SH-SY5Y (cell line): ENCODE measurements around the gene ZNF22.

Experiments
- GATA2 ChIP-seq: IDR thresholded peaks from 2 replicates; pipeline ENCODE4 v1.6.1; 2011; ENCODE audit warnings: mild to moderate bottlenecking, low read depth, low read length
- GATA3 ChIP-seq: IDR thresholded peaks from 2 replicates; pipeline ENCODE4 v1.6.1; 2011; ENCODE audit warnings: low read depth, mild to moderate bottlenecking, low read length, moderate library complexity

Gene ZNF22

DNA sequence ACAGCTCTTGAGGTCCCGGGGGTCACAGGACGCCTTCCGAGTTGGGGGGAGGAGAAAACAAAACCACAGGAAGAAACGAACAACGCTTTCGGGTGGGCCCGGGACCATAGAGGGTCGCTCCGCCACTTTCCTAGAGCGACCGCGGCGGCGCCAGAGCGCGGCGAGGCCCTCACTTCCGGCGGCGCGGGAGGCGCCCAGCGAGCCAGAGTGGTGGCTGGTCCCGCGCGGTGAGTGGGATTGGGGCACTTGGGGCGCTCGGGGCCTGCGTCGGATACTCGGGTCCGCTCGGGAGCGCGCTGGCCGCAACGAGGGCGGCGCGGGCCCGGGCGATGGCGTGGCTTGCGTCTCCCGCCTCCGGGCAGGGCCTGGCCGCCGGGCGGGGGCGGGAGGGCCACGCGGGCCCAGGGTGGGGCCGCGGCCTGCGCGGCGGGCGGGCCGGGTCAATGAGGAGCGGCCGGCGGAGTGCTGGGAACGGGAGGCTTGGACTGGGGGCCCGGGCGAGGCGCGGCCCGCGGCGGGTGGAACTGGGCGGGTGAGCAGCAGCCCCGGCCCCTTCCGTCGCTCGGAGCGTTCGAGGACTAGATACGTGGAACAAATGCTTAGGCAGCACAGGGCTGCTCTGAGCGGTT, at the start of gene ZNF22:
Gene ZNF22, plus strand, starts transcription at position 172 of the 629 bp plus-strand sequence. CDS start 2,446 bp downstream, outside the sequence.
- TF ChIP-seq GATA2 (no peak), GATA3 (no peak)

DNA sequence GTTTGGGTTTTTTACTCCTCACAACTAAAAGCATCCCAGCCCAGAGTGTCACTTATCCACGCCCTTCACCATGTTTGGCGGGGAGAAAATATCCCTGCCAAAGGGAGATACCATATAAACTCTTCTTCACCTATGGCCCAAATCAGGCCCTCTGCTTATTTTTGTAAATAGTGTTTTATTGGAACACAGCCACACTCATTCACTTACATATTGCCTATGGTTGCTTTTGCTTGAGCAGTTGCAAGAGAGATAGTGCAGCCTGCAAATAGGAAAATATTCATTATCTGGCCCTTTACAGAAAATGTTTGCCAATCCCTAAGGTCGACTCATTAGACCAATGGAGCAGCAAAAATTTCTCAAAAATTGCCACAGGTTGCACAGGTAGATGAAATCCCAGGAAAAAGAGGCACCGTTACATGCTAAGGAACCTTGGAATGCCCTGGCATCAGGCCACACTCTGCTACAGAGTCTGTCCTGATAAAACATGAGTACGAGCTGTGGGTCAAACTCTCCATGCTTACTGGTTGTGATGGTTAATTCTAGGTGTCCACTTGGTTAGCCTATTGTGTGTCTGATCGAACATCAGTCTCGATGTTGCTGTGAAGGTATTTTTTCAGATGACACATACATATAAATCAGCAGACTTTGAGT, 49.0 kb upstream of the ZNF22 start:
- TF ChIP-seq GATA3 (no peak), GATA2 (no peak)

DNA sequence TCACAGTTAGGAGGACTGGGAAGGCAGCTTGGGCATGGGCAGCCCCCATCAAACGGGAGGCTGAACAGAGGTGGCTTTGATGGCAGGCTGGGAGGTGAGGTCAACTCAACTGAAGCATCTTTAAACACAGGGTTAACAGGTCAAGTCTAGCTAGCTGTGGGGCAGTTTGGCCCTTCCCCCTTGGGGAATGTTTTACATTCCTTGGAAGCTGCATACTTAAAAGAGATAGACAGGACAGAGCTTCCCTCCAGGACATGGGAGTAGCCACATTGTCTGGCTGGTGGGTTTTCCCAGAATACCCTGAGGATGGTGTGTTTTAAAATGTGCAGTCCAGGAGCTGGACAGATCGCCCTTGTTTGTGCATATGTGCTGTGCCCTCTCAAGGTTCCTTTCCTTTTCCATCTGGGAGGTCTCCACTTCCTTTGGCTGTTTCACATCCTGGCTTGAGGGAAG, 47.9 kb upstream of the ZNF22 start:
- TF ChIP-seq GATA2 (no peak), GATA3 (no peak)

DNA sequence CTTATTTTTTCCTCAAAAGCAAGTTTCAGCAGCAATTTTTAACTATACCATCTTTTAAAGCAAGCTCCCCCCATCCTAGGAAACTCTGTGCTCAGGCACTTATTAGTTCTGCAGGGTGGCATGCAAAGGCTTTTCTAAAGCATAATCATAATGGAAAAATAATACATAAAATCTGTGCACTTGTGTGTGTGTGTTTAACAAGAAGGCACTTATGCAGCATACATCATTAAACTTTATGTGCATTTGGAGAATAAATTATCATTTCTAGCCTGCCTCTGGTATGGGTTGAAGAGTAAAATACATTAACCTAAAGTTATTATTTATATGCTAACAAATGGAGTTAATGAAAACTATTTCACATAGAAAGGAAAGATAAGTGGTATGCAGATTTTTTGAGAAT, 46.7 kb upstream of the ZNF22 start:
- TF ChIP-seq GATA3 (no peak), GATA2 (no peak)

DNA sequence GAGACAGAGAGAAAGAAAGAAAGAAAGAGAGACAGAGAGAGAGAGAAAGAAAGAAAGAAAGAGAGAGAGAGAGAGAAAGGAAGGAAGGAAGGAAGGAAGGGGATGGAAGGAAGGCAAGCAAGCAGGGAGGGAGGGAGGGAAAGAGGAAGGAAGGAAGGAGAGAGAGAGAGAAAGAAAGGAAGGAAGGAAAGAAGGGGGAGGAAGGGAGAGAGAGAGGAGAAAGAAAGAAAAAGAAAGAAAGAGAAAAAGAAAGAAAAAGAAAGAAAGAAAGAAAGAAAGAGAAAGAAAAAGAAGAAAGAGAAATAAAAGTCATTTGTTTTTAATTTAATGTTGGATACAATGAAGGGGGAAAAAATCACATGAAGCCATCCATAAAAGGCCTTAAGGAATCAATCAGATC, 45.8 kb upstream of the ZNF22 start:
- TF ChIP-seq GATA2 (no peak), GATA3 (no peak)

DNA sequence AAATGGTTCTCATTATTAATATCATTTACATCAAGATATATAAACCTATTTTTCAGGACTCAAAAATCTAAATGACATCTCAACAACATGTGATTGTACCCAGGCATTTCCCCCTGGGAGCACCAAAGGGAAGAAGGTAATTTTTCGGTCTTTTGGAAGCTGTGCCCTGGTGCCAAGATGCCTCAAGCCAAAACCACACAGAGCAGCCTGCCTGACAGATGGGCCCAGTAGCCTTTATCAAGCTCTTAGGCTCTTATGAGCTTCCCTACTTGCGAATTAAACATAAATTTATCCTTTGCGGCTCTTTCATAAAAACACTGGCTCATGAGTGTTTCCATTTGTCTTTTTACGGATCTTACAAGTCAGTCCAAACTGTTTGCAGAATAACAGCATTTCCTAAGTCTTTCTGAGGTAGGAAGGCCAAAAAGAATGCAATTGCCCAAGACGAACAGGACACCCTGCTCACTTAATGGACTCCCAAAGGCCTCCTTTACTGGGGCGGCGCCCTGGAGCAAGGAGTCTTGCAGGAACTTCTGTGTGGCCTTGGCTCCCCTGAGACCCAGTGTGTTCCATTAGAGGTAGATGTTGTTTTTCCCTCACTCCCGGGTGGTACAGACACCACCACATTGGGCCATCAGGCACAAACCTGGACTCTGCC, 45.2 kb upstream of the ZNF22 start:
- TF ChIP-seq GATA3: no peak
- TF ChIP-seq GATA2: no peak

DNA sequence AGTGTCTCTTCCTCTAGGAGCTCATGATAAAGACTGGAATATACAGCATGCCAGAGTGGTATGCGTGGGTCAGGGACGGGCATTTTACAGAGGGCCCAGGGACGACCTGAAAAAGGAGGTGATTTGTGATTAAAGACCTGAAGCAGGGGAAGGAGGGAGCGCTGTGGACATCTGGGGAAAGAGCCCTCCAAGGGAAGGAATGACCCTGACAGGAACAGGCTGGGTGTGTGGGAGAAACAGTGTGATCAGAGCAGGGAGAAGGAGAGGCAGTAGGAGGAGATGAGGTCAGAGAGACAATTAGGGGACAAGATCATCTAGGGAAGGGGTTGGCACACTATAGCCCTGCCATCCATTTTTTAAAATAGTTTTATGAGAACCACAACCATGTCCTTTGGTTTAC, 44.5 kb upstream of the ZNF22 start:
- no peak for TF ChIP-seq GATA3
- TF ChIP-seq GATA2: no peak

DNA sequence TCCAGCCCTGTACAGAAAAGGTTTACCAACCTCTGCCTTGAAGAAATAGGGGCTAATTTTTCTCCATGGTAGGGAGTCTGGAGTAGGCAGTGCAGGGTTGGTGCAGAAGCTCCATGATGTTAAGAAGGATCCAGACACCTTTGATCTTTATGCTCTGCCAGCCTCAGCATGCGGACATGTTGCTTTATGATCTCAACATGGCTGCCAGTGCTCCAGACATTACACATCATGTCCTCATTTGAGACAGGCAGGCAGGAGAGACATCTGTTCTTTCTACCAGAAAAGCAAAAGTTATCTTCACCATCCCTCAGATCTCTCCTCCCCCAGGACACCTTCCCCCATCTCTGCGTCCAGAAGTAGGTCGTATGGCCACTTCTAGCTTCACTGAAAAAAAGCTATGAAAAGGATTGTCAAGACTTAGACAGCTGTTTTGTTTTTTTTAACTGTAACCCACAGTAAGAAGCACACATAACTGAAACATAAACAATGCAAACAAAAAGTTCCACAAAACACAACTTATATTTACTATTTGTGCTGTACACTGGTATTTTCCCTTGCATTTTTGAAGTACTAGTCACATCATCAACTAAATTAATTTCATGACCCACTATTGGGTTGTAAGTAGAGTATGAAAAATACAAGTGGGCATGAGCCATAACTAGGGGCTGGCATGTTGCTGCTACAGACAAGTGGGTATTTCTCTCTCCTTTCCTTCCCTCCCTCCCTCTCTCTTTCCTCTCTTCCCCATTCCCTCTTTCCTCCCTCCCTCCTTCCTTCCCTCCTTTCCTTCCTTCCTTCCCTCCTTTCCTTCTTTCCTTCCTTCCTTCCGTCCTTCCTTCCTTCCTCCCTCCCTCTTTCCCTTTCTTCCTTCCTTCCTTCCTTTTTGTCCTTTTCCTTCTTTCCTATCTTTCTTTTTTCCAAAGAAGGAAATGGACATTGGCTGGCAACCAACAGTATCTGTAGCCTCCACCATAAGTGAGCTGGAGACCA, 43.7 kb upstream of the ZNF22 start:
- no peak for TF ChIP-seq GATA2
- TF ChIP-seq GATA3: no peak

DNA sequence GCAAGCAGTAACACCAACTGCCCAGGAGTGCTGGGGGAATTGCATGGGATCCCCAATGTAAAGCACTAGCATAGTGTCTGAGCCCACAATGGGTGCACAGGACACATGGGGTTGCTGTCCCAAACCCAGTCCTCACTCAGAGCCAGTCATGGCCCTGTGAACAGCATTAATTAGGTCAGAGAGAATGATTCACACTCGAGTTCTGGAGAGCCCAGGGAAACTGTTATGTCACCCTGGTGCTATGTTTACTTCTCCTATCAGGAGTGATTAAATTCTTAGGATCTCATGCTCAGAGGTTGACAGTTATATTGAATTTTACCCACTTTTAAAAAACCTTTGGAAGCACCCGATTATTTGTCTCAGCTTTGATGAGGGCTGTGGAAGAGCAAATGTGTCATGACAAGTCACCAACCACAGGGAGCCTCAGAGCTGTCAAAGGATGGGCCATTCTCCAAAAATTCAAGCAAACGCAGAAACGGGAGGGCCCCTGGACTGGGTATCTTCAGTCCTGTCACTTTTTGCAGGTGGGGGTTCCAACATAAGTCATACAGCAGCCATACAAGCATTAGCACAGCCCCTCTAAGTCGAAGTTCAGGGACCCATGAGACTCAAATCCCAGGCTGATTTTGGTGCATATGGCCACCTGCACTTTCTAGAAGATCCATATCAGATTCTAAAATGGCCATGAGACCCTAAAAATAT, 42.4 kb upstream of the ZNF22 start:
- TF ChIP-seq GATA3: no peak
- no peak for TF ChIP-seq GATA2

DNA sequence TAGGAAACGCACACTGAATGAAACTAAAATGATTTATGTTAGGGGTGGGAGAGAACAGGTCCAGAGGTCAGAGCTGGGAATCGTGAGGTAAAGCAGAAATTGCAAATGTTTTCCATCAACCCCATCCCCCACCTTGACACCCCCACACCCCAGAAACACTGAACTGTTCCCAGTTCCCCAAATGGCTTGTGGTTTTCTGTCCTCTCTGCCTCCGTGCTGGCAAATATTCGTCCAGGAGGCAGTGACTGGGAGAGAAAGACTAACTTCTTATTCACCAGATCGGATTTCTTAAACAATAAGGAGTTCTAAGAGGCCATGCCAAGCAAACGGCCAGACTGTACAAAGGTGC, 41.9 kb upstream of the ZNF22 start:
- no peak for TF ChIP-seq GATA3
- no peak for TF ChIP-seq GATA2

DNA sequence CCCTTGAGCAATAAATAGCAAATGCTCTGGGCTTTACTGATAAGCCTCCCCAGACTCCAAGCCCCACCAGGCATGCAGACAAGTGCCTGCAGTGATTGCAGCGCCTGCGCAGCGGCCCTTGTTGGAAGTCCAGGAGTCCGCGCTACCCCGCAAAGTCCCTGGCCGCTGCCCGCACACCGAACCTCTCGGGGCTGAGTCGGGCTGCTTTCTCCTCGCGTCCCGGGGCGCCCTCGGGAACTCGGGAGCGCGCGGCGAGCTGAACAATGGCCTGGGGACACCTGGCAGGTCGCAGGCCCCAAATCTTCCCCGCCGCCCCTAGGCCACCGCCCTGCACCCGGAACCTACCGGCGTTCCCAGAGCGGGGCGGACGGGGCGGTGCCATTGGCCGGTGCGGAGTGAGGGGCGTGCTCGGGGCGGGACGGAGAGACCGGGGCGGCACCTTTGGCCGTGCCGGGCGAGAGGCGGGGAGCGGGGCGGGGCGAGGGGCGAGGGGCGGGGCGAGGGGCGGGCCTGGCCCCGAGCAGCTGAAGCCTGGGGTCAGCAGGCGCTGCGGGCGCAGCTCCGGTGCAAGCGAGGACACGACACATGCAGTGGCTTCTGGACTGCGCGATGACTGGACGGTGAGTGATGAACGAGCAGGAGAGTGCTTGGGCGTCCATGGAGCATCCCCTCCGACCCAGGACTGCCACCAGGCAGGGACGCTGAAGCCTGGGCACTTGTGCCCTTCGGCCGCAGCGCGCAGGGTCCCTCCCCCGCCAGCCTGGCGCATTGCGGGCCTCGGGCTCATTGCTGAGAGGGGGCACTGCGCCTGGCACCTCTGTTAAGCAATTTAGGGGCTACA, 41.3 kb upstream of the ZNF22 start, which contains the start of gene RASSF4:
Gene RASSF4, plus strand, starts transcription at position 556 of the 841 bp plus-strand sequence. CDS start 10,401 bp downstream, outside the sequence.
- no peak for TF ChIP-seq GATA3
- TF ChIP-seq GATA2: peak; percentile 42

DNA sequence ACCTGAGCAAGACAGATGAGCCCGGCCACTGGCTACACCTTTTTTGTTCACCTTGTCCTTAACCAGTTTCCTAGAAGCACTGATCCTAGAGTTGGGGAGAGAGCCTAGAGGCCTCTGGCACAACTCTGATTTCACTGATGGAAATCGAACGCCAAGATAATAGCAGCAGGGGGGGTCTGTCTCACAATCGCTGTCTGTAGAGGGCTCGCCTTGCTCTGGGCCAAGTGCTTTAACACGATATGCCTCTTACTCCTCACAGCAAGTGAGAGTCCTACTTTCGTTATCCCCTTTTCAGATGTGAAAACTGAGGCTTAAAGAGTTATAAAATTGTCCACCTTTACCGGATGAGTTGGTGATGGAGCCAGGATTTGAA, 40.6 kb upstream of the ZNF22 start:
- TF ChIP-seq GATA3 (no peak), GATA2 (no peak)

DNA sequence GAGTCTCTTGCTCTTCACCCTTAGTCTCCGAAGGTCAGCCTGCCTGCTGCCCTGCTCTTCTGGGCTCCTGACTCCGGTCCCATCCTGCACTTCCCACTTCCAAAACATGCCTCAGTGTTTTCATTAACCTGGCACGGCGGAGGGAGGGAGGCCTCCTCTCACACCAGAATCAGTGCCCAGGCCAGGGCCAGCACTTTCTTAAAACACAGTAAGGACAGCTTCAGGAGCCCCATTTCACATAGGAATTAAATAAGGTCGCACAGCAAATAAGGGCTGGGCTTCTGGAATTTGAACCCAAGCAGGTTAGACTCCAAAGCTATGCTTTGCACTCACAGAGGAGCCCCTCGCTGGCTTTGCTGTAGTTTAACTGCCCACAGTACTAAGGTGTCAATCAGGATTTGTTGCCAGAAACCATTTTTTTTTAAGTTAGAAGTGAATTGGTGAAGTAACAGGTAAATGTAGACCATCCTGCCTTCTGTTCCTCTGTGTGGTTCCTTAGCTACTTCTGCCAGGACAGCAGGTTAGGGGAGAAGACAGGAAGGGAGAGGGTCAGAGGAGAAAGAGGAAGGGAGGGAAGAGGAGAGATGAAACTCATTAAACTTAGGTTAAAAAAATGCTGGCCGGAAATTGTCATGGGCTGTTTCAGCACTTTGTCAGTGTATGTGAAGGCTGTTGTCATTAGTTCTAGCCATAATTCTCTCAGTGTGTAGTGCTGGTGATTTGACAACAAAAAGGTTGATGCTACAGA, 40.1 kb upstream of the ZNF22 start:
- TF ChIP-seq GATA3 (no peak), GATA2 (no peak)
